ENCODE data around the gene IRF5. TPM values are rescaled to one million over a fixed set of nuclear protein-coding genes. Genes with fewer than 3 reads are reported as not detected.

Gene IRF5
- total and polyA plus RNA-seq, 2 donors (not counting 1 experiment from before 2014, with no cell fraction given), result 91.3 to 135 TPM

DNA sequence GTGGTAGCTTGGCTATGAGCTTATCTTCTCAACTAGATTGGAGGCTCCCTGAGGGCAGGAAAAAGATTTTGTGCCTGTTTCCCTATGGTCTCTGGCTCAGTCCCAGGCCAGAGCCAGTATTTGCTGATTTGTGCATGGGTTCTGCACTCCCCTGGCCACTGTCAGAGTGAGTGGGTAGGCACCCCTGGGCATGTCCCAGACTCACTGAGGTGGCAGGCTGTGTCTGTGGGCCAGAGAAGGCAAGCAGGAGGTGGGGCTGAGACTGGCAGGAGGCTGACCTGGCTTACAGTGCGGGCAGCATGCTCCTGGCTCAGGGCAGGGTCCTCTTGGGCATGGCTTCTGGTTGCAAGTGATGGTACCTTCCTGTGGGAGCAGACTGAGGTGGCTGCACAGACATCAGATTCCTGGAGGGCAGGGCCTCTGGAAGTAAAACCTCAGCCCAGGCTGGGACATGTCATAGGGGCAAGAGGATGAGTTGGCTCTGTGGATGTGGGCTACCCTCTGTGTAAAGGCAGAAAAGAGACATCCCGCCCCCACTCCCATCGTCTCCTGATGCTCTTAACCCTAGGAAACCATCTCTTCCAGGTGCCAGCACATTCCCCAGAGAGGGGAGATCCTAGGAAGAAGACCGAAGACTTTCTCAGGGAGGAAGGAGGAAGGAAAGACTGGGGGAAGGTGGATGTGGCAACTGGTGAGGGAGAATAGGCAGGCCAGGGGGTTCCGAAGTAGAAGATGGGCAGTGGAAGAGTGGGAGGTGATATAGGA lies 31.5 kb upstream of the IRF5 start:
- no peak for TF ChIP-seq CTCF (IDR thresholded peaks at IDR 0.05)
- no peak for TF ChIP-seq EZH2 (IDR thresholded peaks at IDR 0.05; ENCODE audit: borderline replicate concordance, insufficient read depth, low read depth, low read length, poor library complexity, severe bottlenecking)
- Histone ChIP-seq H3K9me3 (ENCODE audit: control extremely low read depth in 1 of 3, control insufficient read depth in 2 of 3, insufficient read depth in 1 of 3, low read length in 2 of 3) (peaks cover 0 to 3% (median 0%) of the 10 kb centered on the region in 3 donors), H2AFZ (ENCODE audit: insufficient read depth, low read depth, low read length, poor library complexity, severe bottlenecking) (no peak overlapping the region), H3K4me1 (ENCODE audit: control insufficient read depth in 2 of 2, insufficient read depth in 2 of 2, low read length in 2 of 2) (peaks cover 13 to 18% of the 10 kb centered on the region in 2 donors), H3K4me2 (replicated peaks; ENCODE audit: low read depth, low read length, poor library complexity, severe bottlenecking) (no peak overlapping the region), H3K36me3 (replicated peaks in 1 of 2; ENCODE audit: control extremely low read depth in 1 of 2, control insufficient read depth in 1 of 2, extremely low read depth in 1 of 2, insufficient read depth in 2 of 2, low read length in 1 of 2) (no peaks in the 10 kb centered on the region), H4K20me1 (ENCODE audit: control insufficient read depth, insufficient read depth, low read length, poor library complexity, severe bottlenecking) (no peaks in the 10 kb centered on the region), H3K79me2 (ENCODE audit: control insufficient read depth, insufficient read depth, low read length) (no peaks in the 10 kb centered on the region), H3K27ac (ENCODE audit: low read length in 2 of 2) (no peak overlapping the region), H3K27me3 (replicated peaks in 1 of 4; ENCODE audit: control extremely low read depth in 1 of 4, control insufficient read depth in 3 of 4, insufficient read depth in 4 of 4, low read length in 3 of 4) (peaks cover 0 to 29% (median 13%) of the 10 kb centered on the region in 4 experiments), H3K9ac (ENCODE audit: low read length) (no peak overlapping the region), H3K4me3 (ENCODE audit: control extremely low read depth in 1 of 5, extremely low read depth in 1 of 5, insufficient read depth in 1 of 5, low read depth in 2 of 5, low read length in 4 of 5) (no peak overlapping the region)
- intact Hi-C loops (cut with micrococcal nuclease), result no loop called here
- no peak for DNase-seq
- ATAC-seq (ENCODE audit: low read depth), result no peak
- H3K27ac Mint-ChIP-seq, result peak overlapping the region; percentile 32
- no peak overlapping the region for H3K4me3 Mint-ChIP-seq
- ChIA-PET POLR2A (no interaction called here), CTCF (interaction anchor here (1.1 to 3.9 kb wide), 4 partner anchors 8 to 186 kb away, joined by 3 to 19 read pairs (median 6); no protein-coding TSS in a partner anchor)
- peaks cover 15% of the 10 kb centered on the region for H3K4me1 Mint-ChIP-seq
- H3K27me3 Mint-ChIP-seq, result peaks cover 31% of the 10 kb centered on the region
- no peaks in the 10 kb centered on the region for H3K9me3 Mint-ChIP-seq (ENCODE audit: insufficient read depth)
- WGBS (ENCODE audit: insufficient coverage), result 100% methylated on average over 3 of the region's 5 CpGs

Measured in B cell (primary cell).